Nephron progenitor cell (in vitro differentiated cells): Measurements from ENCODE around the gene RCCD1.
A peak's percentile ranks its signal among the peaks of the same experiment; 100 is the strongest.

Experiments used
- DNase-seq: peaks from one replicate; pipeline ENCODE4 v3.0.0; 2021
- H3K27ac Mint-ChIP-seq: 2 replicates; pipeline ENCODE4 v1.8.0; 2021; ENCODE audit warnings: mild to moderate bottlenecking, moderate library complexity, mixed read lengths
- H3K27me3 Mint-ChIP-seq: 2 replicates; pipeline ENCODE4 v1.8.0; 2021; ENCODE audit warnings: mild to moderate bottlenecking, low read depth, mixed read lengths; ENCODE audit not compliant: poor library complexity
- H3K36me3 Mint-ChIP-seq: 2 replicates; pipeline ENCODE4 v1.8.0; 2021; ENCODE audit warnings: low read depth, mixed read lengths
- H3K4me1 Mint-ChIP-seq: 2 replicates; pipeline ENCODE4 v1.8.0; 2021; ENCODE audit warnings: mixed read lengths
- H3K4me3 Mint-ChIP-seq: 2 replicates; pipeline ENCODE4 v1.8.0; 2021; ENCODE audit warnings: mild to moderate bottlenecking, moderate library complexity, mixed read lengths
- H3K9me3 Mint-ChIP-seq: 2 replicates; pipeline ENCODE4 v1.8.0; 2021; ENCODE audit warnings: mild to moderate bottlenecking, moderate library complexity, mixed read lengths
- TF ChIP-seq, protein P1 (sequence below): fragments of 200-600 bp; sonication (generic); IDR thresholded peaks from 2 replicates; pipeline ENCODE4 v1.5.0; 2021; ENCODE audit warnings: antibody characterized with exemption

RCCD1 gene

DNA sequence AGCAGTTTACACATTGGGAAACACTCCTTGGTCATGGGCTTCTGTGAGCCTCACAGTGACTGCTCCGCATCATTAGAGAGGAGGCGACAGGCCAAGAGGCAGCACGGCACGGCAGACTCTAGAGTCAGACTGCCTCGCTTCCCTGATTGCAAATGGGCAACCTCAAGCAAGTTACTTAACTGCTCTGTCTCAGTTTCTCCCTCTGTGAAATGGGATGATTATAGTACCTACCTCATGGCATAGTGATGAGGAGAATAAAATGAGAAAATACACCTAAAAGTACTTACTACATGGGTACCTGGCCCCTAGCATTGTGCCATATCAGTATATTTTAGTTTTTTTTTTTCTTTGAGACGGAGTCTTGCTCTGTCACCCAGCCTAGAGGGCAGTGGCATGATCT is 4.0 kb upstream of the RCCD1 start:
- Mint-ChIP-seq H3K9me3 (no peaks in the 10 kb centered on the region), H3K4me1 (peaks cover 1% of the 10 kb centered on the region), H3K4me3 (no peak overlapping the region), H3K27me3 (peaks cover 8% of the 10 kb centered on the region), H3K36me3 (peaks cover 57% of the 10 kb centered on the region), H3K27ac (no peak overlapping the region)
- TF ChIP-seq, protein P1, sequence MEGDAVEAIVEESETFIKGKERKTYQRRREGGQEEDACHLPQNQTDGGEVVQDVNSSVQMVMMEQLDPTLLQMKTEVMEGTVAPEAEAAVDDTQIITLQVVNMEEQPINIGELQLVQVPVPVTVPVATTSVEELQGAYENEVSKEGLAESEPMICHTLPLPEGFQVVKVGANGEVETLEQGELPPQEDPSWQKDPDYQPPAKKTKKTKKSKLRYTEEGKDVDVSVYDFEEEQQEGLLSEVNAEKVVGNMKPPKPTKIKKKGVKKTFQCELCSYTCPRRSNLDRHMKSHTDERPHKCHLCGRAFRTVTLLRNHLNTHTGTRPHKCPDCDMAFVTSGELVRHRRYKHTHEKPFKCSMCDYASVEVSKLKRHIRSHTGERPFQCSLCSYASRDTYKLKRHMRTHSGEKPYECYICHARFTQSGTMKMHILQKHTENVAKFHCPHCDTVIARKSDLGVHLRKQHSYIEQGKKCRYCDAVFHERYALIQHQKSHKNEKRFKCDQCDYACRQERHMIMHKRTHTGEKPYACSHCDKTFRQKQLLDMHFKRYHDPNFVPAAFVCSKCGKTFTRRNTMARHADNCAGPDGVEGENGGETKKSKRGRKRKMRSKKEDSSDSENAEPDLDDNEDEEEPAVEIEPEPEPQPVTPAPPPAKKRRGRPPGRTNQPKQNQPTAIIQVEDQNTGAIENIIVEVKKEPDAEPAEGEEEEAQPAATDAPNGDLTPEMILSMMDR: no peak
- DNase-seq: no peak

DNA sequence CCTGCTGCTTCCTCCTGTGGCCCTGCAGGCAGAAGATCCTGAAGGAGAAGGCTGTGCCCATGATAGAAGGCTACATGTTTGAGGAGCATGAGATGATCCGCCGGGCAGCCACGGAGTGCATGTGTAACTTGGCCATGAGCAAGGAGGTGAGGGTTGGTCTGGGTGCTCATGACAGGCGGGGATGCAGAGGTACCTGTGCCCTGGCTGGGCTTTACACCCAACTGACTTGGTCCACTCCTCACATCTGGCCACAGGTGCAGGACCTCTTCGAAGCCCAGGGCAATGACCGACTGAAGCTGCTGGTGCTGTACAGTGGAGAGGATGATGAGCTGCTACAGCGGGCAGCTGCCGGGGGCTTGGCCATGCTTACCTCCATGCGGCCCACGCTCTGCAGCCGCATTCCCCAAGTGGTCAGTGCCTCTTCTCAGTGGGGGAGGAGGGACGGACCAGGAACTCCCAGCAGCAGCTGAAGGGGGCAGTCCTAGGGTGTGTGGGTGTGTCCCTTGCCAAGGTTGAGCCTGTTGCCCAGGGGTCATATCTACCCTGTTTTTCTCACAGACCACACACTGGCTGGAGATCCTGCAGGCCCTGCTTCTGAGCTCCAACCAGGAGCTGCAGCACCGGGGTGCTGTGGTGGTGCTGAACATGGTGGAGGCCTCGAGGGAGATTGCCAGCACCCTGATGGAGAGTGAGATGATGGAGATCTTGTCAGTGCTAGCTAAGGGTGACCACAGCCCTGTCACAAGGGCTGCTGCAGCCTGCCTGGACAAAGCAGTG is 1.6 kb upstream of the RCCD1 start:
- TF ChIP-seq, protein P1: no peak
- H3K36me3 Mint-ChIP-seq: peaks cover 48% of the 10 kb centered on the region
- no peak for DNase-seq
- H3K27ac Mint-ChIP-seq: no peak overlapping the region
- no peaks in the 10 kb centered on the region for H3K9me3 Mint-ChIP-seq
- peaks cover 19% of the 10 kb centered on the region for H3K27me3 Mint-ChIP-seq
- no peak overlapping the region for H3K4me3 Mint-ChIP-seq
- peaks cover 16% of the 10 kb centered on the region for H3K4me1 Mint-ChIP-seq

DNA sequence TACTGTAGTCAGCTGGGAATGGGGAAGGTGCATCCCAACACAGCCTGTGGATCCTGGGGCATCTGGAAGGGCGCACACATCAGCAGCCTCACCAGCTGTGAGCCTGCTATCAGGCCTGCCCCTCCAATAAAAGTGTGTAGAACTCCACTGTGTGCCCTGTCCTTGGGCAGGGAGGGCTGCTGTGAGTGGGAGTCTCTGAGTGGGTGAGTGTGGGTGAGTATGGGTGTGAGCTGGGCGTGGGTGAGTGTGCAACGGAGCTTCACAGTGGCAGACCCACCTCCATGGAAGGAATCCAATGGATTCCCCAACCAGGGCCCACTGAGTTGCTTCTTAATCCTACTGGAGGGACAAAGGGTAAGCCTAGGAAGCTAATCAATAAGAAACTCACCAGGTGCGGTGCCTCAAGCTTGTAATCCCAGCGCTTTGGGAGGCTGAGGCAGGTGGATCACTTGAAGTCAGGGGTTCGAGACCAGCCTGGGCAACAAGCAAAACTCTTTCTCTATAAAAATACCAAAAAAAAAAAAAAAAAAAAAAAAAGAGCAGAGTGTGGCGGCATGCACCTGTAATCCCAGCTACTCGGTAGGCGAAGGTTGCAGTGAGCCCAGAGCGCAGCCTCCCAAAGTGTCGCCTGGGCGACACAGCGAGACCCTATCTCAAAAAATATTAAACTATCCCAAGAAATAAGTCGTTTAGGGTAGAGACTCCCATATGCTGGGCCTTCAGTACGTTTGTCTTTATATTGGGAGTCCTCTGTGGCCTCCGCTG is 555 bp upstream of the RCCD1 start:
- peak overlapping the region; percentile 80 for H3K4me3 Mint-ChIP-seq
- DNase-seq: no peak
- no peak overlapping the region for H3K27ac Mint-ChIP-seq
- peaks cover 38% of the 10 kb centered on the region for H3K36me3 Mint-ChIP-seq
- H3K9me3 Mint-ChIP-seq: no peaks in the 10 kb centered on the region
- TF ChIP-seq, protein P1: no peak
- H3K4me1 Mint-ChIP-seq: peaks cover 16% of the 10 kb centered on the region
- H3K27me3 Mint-ChIP-seq: peaks cover 19% of the 10 kb centered on the region

DNA sequence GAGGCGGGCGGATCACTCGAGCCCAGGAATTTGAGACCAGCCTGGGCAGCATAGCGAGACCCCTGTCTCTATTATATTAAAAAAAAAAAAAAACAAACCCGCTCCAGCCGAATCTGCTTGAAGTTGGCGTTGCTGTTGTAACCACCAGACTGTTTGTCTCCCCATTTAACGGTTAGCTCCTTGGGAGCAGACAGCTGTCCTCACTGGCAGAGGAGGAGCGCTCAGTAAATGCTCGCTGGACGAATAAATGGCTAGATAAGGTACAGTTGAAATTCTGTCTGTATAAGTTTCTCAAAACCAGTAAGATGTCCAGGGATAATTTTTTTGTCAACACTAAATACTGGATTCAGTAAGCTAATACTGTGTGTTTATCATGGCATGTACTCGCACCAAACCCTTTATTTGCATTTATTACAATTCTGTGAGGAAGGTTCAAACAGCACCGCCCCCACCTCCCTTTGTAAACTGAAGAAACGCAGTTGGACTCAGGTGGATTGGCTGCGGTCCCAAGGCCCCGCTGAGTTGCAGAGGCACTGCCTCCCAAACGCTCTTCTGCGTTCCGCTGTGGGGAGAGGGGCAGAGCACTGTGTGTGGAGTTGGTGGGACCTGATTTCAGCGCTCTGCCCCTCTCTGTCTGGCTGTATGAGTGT is 1.1 kb downstream of the RCCD1 start:
- Mint-ChIP-seq H3K4me3 (peak overlapping the region; percentile 80), H3K4me1 (peaks cover 16% of the 10 kb centered on the region), H3K27ac (no peak overlapping the region), H3K36me3 (peaks cover 29% of the 10 kb centered on the region), H3K27me3 (peaks cover 19% of the 10 kb centered on the region), H3K9me3 (no peaks in the 10 kb centered on the region)
- TF ChIP-seq, protein P1: no peak
- DNase-seq: no peak

DNA sequence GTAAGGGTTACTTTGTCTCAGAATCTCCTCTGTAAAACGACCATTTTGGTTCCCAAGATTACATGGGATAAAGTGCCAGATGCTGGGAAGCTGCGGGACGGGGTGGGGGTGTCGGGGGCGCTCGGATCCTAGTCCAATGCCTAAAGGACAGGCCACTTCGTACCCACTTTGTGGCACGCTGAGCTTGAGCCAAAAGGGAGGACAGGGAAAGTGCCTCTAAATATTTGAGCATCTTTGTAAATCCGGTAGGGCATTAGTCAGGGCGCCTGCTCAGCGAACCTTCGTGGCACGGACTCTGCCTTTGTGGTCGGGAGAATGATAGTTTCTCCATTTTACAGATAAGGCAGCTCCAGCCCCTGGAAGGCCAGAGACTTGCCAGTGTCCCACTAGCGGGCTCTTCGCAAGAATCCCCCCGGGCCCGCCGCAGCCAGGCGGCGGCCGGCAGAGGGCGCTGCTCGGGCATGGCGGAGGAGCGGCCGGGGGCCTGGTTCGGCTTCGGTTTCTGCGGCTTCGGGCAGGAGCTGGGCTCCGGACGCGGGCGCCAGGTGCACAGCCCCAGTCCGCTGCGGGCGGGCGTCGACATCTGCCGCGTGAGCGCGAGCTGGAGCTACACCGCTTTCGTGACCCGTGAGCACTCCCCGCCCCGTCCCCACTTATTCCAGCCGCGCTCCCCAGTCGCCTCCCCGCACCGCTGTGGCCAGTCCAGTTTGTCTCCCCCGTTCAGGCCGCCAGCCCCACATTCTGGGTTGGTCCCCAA is 1.8 kb downstream of the RCCD1 start:
- Mint-ChIP-seq H3K9me3 (no peaks in the 10 kb centered on the region), H3K27ac (no peak overlapping the region), H3K4me3 (peak overlapping the region; percentile 80), H3K4me1 (peaks cover 16% of the 10 kb centered on the region), H3K36me3 (peaks cover 32% of the 10 kb centered on the region), H3K27me3 (peaks cover 16% of the 10 kb centered on the region)
- peak; percentile 94 for DNase-seq
- TF ChIP-seq, protein P1: peak; percentile 92
